ENCODE measurements around the gene MYRIP.

DNA sequence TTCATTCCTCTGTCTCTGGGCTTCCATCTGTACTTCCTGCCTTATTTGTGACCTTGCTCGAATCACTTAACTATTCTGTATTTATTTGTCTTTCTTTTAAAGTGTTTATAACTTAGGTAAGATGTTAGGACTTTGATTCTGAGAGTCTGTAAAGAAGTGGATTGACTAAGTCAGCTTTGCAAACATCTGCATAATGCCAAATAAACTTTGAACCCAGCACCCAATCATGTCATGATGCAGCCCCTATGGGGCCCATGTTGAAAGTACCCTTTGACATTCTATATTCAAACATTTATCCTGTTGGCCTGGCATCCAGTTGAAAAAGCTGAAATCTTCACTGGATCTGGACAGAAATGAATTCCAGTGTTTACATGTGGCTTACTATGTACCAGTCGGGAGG, 3.8 kb upstream of the MYRIP start:
- TF ChIP-seq ZNF274 (IDR thresholded peaks at IDR 0.05; ENCODE audit: insufficient read depth, insufficient read length): no peak
- TF ChIP-seq, protein P1, sequence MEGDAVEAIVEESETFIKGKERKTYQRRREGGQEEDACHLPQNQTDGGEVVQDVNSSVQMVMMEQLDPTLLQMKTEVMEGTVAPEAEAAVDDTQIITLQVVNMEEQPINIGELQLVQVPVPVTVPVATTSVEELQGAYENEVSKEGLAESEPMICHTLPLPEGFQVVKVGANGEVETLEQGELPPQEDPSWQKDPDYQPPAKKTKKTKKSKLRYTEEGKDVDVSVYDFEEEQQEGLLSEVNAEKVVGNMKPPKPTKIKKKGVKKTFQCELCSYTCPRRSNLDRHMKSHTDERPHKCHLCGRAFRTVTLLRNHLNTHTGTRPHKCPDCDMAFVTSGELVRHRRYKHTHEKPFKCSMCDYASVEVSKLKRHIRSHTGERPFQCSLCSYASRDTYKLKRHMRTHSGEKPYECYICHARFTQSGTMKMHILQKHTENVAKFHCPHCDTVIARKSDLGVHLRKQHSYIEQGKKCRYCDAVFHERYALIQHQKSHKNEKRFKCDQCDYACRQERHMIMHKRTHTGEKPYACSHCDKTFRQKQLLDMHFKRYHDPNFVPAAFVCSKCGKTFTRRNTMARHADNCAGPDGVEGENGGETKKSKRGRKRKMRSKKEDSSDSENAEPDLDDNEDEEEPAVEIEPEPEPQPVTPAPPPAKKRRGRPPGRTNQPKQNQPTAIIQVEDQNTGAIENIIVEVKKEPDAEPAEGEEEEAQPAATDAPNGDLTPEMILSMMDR (IDR thresholded peaks at IDR 0.05 in 2 of 3, conservative IDR thresholded peaks at IDR 0.05 in 1 of 3; ENCODE audit: control insufficient read depth in 2 of 3, extremely low read depth in 1 of 3, insufficient read depth in 1 of 3, low read depth in 3 of 3, low read length in 3 of 3): no peak

Measured in GM12878 (cell line).